Glutamatergic neuron (in vitro differentiated cells): ENCODE data around the gene OR10D3. TPM values are rescaled to one million over a fixed set of nuclear protein-coding genes. Genes with fewer than 3 reads are reported as not detected.

Source experiments
- DNase-seq: peaks from one replicate; pipeline ENCODE4 v3.0.0; 2022
- H3K27ac Mint-ChIP-seq: one replicate; pipeline ENCODE4 v1.8.0; 2020; ENCODE audit warnings: mild to moderate bottlenecking, mixed read lengths, inconsistent platforms; ENCODE audit not compliant: unreplicated experiment
- H3K27me3 Mint-ChIP-seq: one replicate; pipeline ENCODE4 v1.8.0; 2020; ENCODE audit warnings: mild to moderate bottlenecking, moderate library complexity, mixed read lengths, inconsistent platforms; ENCODE audit not compliant: unreplicated experiment
- H3K36me3 Mint-ChIP-seq: one replicate; pipeline ENCODE4 v1.8.0; 2020; ENCODE audit warnings: mild to moderate bottlenecking, mixed read lengths, inconsistent platforms; ENCODE audit not compliant: unreplicated experiment
- H3K4me1 Mint-ChIP-seq: one replicate; pipeline ENCODE4 v1.8.0; 2020; ENCODE audit warnings: mild to moderate bottlenecking, low read depth, mixed read lengths, inconsistent platforms; ENCODE audit not compliant: unreplicated experiment
- H3K4me3 Mint-ChIP-seq: one replicate; pipeline ENCODE4 v1.8.0; 2020; ENCODE audit warnings: mild to moderate bottlenecking, mixed read lengths, inconsistent platforms; ENCODE audit not compliant: unreplicated experiment
- H3K9me3 Mint-ChIP-seq: one replicate; pipeline ENCODE4 v1.8.0; 2020; ENCODE audit warnings: mild to moderate bottlenecking, moderate library complexity, mixed read lengths, inconsistent platforms; ENCODE audit not compliant: unreplicated experiment
- total RNA-seq: library from RNA; stranded (reverse); fragmentation: NEBNext Ultra II Directional; extraction: Animal tissue kit (Norgen Biotek cat#: 25700); gene quantifications from one replicate; pipeline ENCODE4 v1.2.1, GENCODE V29; 2021; ENCODE audit not compliant: unreplicated experiment
- TF ChIP-seq, protein P1 (sequence below): fragments of 200-600 bp; sonication (generic); IDR thresholded peaks from one replicate; pipeline ENCODE4 v1.5.0; 2021; ENCODE audit not compliant: partially characterized antibody, unreplicated experiment

The OR10D3 gene
- total RNA-seq, 1 donor from 2014 or later: 0.29 TPM

DNA sequence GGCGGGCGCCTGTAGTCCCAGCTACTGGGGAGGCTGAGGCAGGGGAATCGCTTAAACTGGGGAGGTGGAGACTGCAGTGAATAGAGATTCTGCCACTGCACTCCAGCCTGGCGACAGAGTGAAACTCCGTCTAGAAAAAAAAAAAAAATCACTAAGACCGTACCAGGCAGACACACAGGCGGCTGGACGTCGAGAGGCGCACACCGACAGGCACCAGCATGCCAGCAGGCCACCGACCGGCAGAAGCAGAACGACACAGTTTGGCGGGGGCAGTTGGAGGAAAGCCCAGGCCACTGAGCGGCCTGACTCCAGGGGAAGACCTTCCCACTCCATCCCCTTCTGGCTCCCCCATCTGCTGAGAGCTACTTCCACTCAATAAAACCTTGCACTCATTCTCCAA lies 17.5 kb downstream of the OR10D3 start:
- Mint-ChIP-seq H3K27ac (no peak overlapping the region), H3K4me1 (peaks cover 13% of the 10 kb centered on the region), H3K36me3 (no peaks in the 10 kb centered on the region), H3K4me3 (no peak overlapping the region), H3K27me3 (no peaks in the 10 kb centered on the region), H3K9me3 (peaks cover 2% of the 10 kb centered on the region)
- no peak for DNase-seq
- TF ChIP-seq, protein P1, sequence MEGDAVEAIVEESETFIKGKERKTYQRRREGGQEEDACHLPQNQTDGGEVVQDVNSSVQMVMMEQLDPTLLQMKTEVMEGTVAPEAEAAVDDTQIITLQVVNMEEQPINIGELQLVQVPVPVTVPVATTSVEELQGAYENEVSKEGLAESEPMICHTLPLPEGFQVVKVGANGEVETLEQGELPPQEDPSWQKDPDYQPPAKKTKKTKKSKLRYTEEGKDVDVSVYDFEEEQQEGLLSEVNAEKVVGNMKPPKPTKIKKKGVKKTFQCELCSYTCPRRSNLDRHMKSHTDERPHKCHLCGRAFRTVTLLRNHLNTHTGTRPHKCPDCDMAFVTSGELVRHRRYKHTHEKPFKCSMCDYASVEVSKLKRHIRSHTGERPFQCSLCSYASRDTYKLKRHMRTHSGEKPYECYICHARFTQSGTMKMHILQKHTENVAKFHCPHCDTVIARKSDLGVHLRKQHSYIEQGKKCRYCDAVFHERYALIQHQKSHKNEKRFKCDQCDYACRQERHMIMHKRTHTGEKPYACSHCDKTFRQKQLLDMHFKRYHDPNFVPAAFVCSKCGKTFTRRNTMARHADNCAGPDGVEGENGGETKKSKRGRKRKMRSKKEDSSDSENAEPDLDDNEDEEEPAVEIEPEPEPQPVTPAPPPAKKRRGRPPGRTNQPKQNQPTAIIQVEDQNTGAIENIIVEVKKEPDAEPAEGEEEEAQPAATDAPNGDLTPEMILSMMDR: no peak

DNA sequence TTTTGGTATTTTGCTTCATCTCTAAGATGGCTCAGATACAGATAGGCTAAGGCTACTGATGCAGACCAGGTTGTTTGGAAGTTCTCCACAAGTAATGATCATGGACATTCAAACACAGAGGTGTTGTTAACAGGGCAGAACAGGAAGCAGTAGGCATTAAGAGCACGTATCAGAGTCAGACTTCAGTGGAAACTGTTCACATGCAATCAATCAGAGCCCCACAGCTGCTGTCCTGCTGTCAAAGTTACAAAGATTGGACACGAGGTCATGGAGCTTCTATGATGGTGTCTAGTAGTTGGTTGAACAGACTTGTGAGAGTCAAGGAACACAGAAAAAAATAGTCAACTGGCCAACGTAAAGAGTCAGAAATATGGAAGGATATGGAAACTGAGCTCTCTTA lies 19.8 kb downstream of the OR10D3 start:
- H3K36me3 Mint-ChIP-seq: no peaks in the 10 kb centered on the region
- no peaks in the 10 kb centered on the region for H3K27me3 Mint-ChIP-seq
- peaks cover 10% of the 10 kb centered on the region for H3K4me1 Mint-ChIP-seq
- no peak overlapping the region for H3K27ac Mint-ChIP-seq
- peaks cover 2% of the 10 kb centered on the region for H3K9me3 Mint-ChIP-seq
- no peak for DNase-seq
- TF ChIP-seq, protein P1: no peak
- no peak overlapping the region for H3K4me3 Mint-ChIP-seq

DNA sequence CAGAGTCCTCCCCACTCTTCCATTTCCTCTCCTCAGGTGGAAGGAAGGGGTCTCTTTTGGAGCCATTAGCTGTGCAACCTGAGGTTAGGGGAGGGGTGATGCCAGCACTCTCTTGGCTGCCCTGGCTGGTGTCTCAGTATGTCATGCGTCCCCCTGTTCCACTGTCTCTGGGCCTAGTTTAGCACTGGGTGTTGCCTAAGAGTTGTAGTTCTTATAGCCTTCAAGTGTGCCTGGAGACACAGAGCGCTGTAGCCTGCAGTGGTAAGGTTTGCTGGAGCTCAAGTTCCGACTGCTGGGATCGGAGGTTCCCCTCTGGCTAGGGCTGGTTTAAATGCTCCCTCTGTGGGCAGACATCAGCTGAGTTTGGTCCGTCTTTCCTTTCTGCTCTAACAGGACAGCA lies 20.9 kb downstream of the OR10D3 start:
- Mint-ChIP-seq H3K9me3 (peaks cover 2% of the 10 kb centered on the region), H3K36me3 (no peaks in the 10 kb centered on the region), H3K4me3 (no peak overlapping the region), H3K27me3 (no peaks in the 10 kb centered on the region), H3K27ac (no peak overlapping the region), H3K4me1 (peaks cover 4% of the 10 kb centered on the region)
- DNase-seq: no peak
- TF ChIP-seq, protein P1: no peak

DNA sequence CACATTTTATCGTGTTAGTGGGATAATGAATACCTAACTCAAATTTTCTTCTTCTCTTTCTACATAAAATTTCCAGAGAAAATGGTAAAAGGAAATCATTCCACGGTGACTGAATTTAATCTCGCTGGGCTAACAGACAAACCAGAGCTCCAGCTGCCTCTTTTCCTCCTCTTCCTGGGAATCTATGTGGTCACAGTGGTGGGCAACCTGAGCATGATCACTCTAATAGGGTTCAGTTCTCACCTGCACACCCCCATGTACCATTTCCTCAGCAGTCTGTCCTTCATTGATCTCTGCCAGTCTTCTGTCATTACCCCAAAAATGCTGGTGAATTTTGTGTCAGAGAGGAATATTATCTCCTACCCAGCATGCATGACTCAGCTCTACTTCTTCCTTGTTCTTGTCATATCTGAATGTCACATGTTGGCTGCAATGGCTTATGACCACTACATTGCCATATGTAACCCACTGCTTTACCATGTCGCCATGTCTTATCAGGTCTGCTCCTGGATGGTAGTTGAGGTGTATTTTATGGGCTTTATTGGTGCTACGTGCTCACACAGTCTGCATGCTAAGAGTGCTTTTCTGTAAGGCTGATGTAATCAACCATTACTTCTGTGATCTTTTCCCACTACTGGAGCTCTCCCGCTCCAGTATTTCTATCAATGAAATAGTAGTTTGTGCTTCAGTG lies 24.1 kb downstream of the OR10D3 start:
- Mint-ChIP-seq H3K4me1 (peaks cover 7% of the 10 kb centered on the region), H3K36me3 (no peaks in the 10 kb centered on the region), H3K9me3 (no peaks in the 10 kb centered on the region), H3K4me3 (no peak overlapping the region), H3K27ac (no peak overlapping the region), H3K27me3 (no peaks in the 10 kb centered on the region)
- TF ChIP-seq, protein P1: no peak
- no peak for DNase-seq

DNA sequence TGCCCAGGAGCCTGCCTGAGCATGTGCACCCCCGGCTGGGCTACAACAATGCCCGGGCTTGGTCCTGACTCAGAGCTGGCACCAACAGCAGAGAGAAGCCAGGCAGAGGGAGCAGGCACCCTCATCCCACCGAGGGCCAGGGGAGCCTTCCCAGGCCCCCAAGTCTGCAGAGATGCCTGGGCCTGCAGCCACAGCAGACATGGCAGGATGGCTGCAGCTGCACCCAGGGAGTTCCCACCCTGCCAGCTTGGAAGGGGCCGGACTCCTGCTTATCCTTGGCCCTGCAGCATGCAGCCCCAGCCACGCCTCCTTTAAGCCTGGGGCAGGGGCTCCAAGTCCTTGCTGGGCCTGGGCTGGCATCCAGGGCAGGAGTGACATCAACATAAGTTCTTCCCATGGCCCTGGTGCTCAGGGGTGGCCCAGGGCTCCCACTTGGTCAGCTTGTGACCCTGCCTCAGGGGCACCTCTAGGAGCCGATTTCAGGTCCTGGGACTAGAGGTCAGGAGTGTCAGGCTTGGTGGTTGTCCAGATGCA lies 26.7 kb downstream of the OR10D3 start:
- Mint-ChIP-seq H3K27me3 (no peaks in the 10 kb centered on the region), H3K27ac (no peak overlapping the region), H3K9me3 (no peaks in the 10 kb centered on the region), H3K36me3 (no peaks in the 10 kb centered on the region), H3K4me3 (no peak overlapping the region), H3K4me1 (peaks cover 4% of the 10 kb centered on the region)
- no peak for DNase-seq
- TF ChIP-seq, protein P1: no peak
